ENCODE results near the gene FMNL1.

Gene FMNL1

GRCh38 chr17:45296833-45297124 is 75.1 kb downstream of the FMNL1 start:
- DNase-seq: no peak

Measured in hypothalamus (tissue), 51 donors.